PC-3 (cell line): ENCODE measurements around the gene IL5RA.

Source experiments
- CTCF ChIP-seq: fragments of 300-600 bp; sonication (generic); conservative IDR thresholded peaks from 2 replicates; pipeline ENCODE4 v1.5.1; 2017; ENCODE audit warnings: antibody characterized with exemption, low read depth, mild to moderate bottlenecking, low read length
- EZH2 ChIP-seq: fragments of 300-600 bp; sonication (generic); IDR thresholded peaks from one replicate; pipeline ENCODE4 v1.6.1; 2017; ENCODE audit warnings: antibody characterized with exemption, mild to moderate bottlenecking, low read length; ENCODE audit not compliant: unreplicated experiment

- TF ChIP-seq CTCF (no peak), EZH2 (no peak)
These were observed 43.8 kb downstream of the IL5RA start for GRCh38 chr3:3066378-3066777.
